HCT116 (cell line): ENCODE measurements around the gene MPI. TPM values are rescaled to one million over a fixed set of nuclear protein-coding genes. Genes with fewer than 3 reads are reported as not detected.
A peak's percentile ranks its signal among the peaks of the same experiment; 100 is the strongest.

Experiments used
- ATAC-seq: fragments of 200-7000 bp; cut with Tn5 transposase; 2 replicates; pipeline ENCODE4 v1.9.1; 2020; ENCODE audit warnings: mild to moderate bottlenecking, moderate library complexity
- BruUV-seq: library from RNA; stranded (reverse); fragments of 400-500 nt; replicated peaks from 2 replicates; lab custom pipeline; 2021; lab: Mats Ljungman, UMichigan
- CTCF ChIA-PET: fragments of 300-600 bp; sonication (Branson Sonifier 250); formaldehyde crosslinking; loops from one replicate; lab custom pipeline; 2021; ENCODE audit warnings: antibody characterized with exemption; lab: Charles Lee
- POLR2A ChIA-PET: fragments of 300-600, 350-600 bp; sonication (Branson Sonifier 250); formaldehyde crosslinking; loops from one replicate; lab custom pipeline; 2021; ENCODE audit warnings: antibody characterized with exemption; lab: Charles Lee
- RAD21 ChIA-PET, 2 experiments: fragments of 300-600 bp; sonication (Branson Sonifier 250); formaldehyde crosslinking; loops; one replicate each; lab custom pipeline; 2023; ENCODE audit warnings: low total read pairs in 2 of 2; ENCODE audit not compliant: uncharacterized antibody in 2 of 2, unreplicated experiment in 2 of 2, low non-redundant PET in 1 of 2; lab: Charles Lee
- DNase-seq: peaks from one replicate; pipeline ENCODE4 v3.0.0-alpha.2; 2010; ENCODE audit warnings: low read depth, low spot score
- H2AFZ ChIP-seq: fragments of 200-600 bp; shearing (Covaris generic), sonication (generic); 2 replicates; pipeline ENCODE4 v1.6.1; 2017; ENCODE audit warnings: low read depth, mixed run types, mixed read lengths, antibody characterized with exemption, low read length; ENCODE audit not compliant: poor library complexity, severe bottlenecking
- H3K27ac ChIP-seq: 2 replicates; pipeline ENCODE4 v1.5.1; 2012; ENCODE audit warnings: low read depth, low read length
- H3K27me3 ChIP-seq: fragments of 200-600 bp; sonication (generic); 2 replicates; pipeline ENCODE4 v1.6.1; 2016; ENCODE audit warnings: mixed run types, low read length, mixed read lengths; ENCODE audit not compliant: insufficient read depth
- H3K36me3 ChIP-seq, 2 experiments: fragments of 200-500 bp in 1 of 2; fragments of 200-600 bp in 1 of 2; sonication (Bioruptor generic) in 1 of 2; sonication (generic) in 1 of 2; 2 replicates each; pipeline versions ENCODE4 v1.5.1 to v1.6.1; 2014 to 2016; ENCODE audit warnings: low read length in 2 of 2, inconsistent platforms in 1 of 2, mixed read lengths in 1 of 2, mixed run types in 1 of 2; ENCODE audit not compliant: insufficient read depth in 2 of 2, control insufficient read depth in 1 of 2
- H3K4me1 ChIP-seq, 2 experiments: fragments of 200-600 bp in 1 of 2; sonication (generic) in 1 of 2; 2 replicates each; pipeline versions ENCODE4 v1.5.1 to v1.6.1; 2012 to 2017; ENCODE audit warnings: low read length in 2 of 2, inconsistent platforms in 1 of 2, mild to moderate bottlenecking in 1 of 2, mixed read lengths in 1 of 2, mixed run types in 1 of 2, moderate library complexity in 1 of 2; ENCODE audit not compliant: insufficient read depth in 2 of 2, control insufficient read depth in 1 of 2
- H3K4me2 ChIP-seq: fragments of 200-600 bp; sonication (generic); 2 replicates; pipeline ENCODE4 v1.6.1; 2017; ENCODE audit warnings: mixed run types, low read length, mixed read lengths
- H3K4me3 ChIP-seq, 2 experiments: fragments of 200-600 bp in 1 of 2; sonication (generic) in 1 of 2; replicated peaks in 1 of 2; 2 replicates each; pipeline ENCODE4 v1.5.1; 2011 to 2016; ENCODE audit warnings: low read length in 2 of 2, control low read depth in 1 of 2, low read depth in 1 of 2, mild to moderate bottlenecking in 1 of 2, mixed read lengths in 1 of 2, mixed run types in 1 of 2
- H3K79me2 ChIP-seq: fragments of 200-600 bp; sonication (generic); 2 replicates; pipeline ENCODE4 v1.6.1; 2017; ENCODE audit warnings: mild to moderate bottlenecking, mixed run types, low read length, moderate library complexity, mixed read lengths; ENCODE audit not compliant: insufficient read depth
- H3K9ac ChIP-seq: fragments of 200-600 bp; sonication (generic); 2 replicates; pipeline ENCODE4 v1.6.1; 2016; ENCODE audit warnings: low read length, mixed read lengths
- H3K9me2 ChIP-seq: fragments of 200-600 bp; sonication (generic), shearing (Covaris generic); 2 replicates; pipeline ENCODE4 v1.6.1; 2017; ENCODE audit warnings: mixed run types, mild to moderate bottlenecking, moderate library complexity; ENCODE audit not compliant: insufficient read depth
- H3K9me3 ChIP-seq, 2 experiments: fragments of 200-500 bp in 1 of 2; fragments of 200-600 bp in 1 of 2; sonication (Bioruptor generic) in 1 of 2; sonication (generic) in 1 of 2; 2 replicates each; pipeline ENCODE4 v1.6.1; 2014 to 2017; ENCODE audit warnings: low read length in 2 of 2, mixed read lengths in 2 of 2, inconsistent platforms in 1 of 2, low read depth in 1 of 2, mild to moderate bottlenecking in 1 of 2, mixed run types in 1 of 2, moderate library complexity in 1 of 2; ENCODE audit not compliant: control insufficient read depth in 1 of 2, insufficient read depth in 1 of 2
- H4K20me1 ChIP-seq: fragments of 200-600 bp; sonication (generic), shearing (Covaris generic); 2 replicates; pipeline ENCODE4 v1.6.1; 2017; ENCODE audit warnings: mixed run types, mild to moderate bottlenecking, moderate library complexity; ENCODE audit not compliant: insufficient read depth
- ATF3 ChIP-seq: IDR thresholded peaks from 2 replicates; pipeline ENCODE4 v1.6.1; 2012
- CTCF ChIP-seq, 3 experiments: fragments of 200-600 bp in 1 of 3; sonication (generic) in 1 of 3; IDR thresholded peaks in 2 of 3; conservative IDR thresholded peaks in 1 of 3; 2 replicates each; pipeline ENCODE4 v1.5.1; 2012 to 2017; ENCODE audit warnings: low read depth in 2 of 3, low read length in 2 of 3, antibody characterized with exemption in 1 of 3, borderline replicate concordance in 1 of 3, control low read depth in 1 of 3, mild to moderate bottlenecking in 1 of 3, mixed read lengths in 1 of 3, mixed run types in 1 of 3, moderate library complexity in 1 of 3; ENCODE audit not compliant: insufficient read depth in 1 of 3
- EGR1 ChIP-seq: IDR thresholded peaks from 2 replicates; pipeline ENCODE4 v1.6.1; 2012; ENCODE audit warnings: low read depth
- ELF1 ChIP-seq: IDR thresholded peaks from 2 replicates; pipeline ENCODE4 v1.6.1; 2012; ENCODE audit warnings: low read depth, borderline replicate concordance
- EZH2 ChIP-seq: fragments of 200-600 bp; sonication (generic); IDR thresholded peaks from 2 replicates; pipeline ENCODE4 v1.6.1; 2017; ENCODE audit warnings: antibody characterized with exemption, mixed run types
- EZH2phosphoT487 ChIP-seq: fragments of 200-600 bp; IDR thresholded peaks from 2 replicates; pipeline ENCODE4 v1.6.1; 2018; ENCODE audit warnings: antibody characterized with exemption, borderline replicate concordance
- FOSL1 ChIP-seq: IDR thresholded peaks from 2 replicates; pipeline ENCODE4 v1.6.1; 2012; ENCODE audit warnings: low read depth
- JUND ChIP-seq: IDR thresholded peaks from 2 replicates; pipeline ENCODE4 v1.6.1; 2012
- MAX ChIP-seq: IDR thresholded peaks from 2 replicates; pipeline ENCODE4 v1.6.1; 2012
- POLR2AphosphoS5 ChIP-seq: IDR thresholded peaks from 2 replicates; pipeline ENCODE4 v1.6.1; 2011; ENCODE audit warnings: mild to moderate bottlenecking, low read depth, low read length, moderate library complexity
- RAD21 ChIP-seq: IDR thresholded peaks from 2 replicates; pipeline ENCODE4 v1.6.1; 2012; ENCODE audit warnings: low read depth, mild to moderate bottlenecking
- REST ChIP-seq: IDR thresholded peaks from 2 replicates; pipeline ENCODE4 v1.6.1; 2012; ENCODE audit warnings: low read depth
- SIN3A ChIP-seq: IDR thresholded peaks from 2 replicates; pipeline ENCODE4 v1.6.1; 2012; ENCODE audit warnings: low read depth
- SP1 ChIP-seq: IDR thresholded peaks from 2 replicates; pipeline ENCODE4 v1.6.1; 2012; ENCODE audit warnings: low read depth
- SRF ChIP-seq: IDR thresholded peaks from 2 replicates; pipeline ENCODE4 v1.6.1; 2012; ENCODE audit warnings: low read depth
- TCF7L2 ChIP-seq: IDR thresholded peaks from 2 replicates; pipeline ENCODE4 v1.7.0; 2011; ENCODE audit warnings: borderline replicate concordance, inconsistent platforms; ENCODE audit not compliant: insufficient read depth, insufficient read length; ENCODE audit errors: extremely low read depth
- YY1 ChIP-seq: IDR thresholded peaks from 2 replicates; pipeline ENCODE4 v1.6.1; 2011; ENCODE audit warnings: low read length, low read depth, moderate library complexity, mild to moderate bottlenecking; ENCODE audit not compliant: insufficient replicate concordance; ENCODE audit errors: extremely low read depth
- ZBTB33 ChIP-seq: IDR thresholded peaks from 2 replicates; pipeline ENCODE4 v1.6.1; 2011; ENCODE audit warnings: mild to moderate bottlenecking, low read length, moderate library complexity; ENCODE audit not compliant: insufficient replicate concordance; ENCODE audit errors: extremely low read depth
- ZNF274 ChIP-seq: fragments of 200-500 bp; sonication (Bioruptor generic); IDR thresholded peaks from 2 replicates; pipeline ENCODE4 v1.6.1; 2014; ENCODE audit warnings: mild to moderate bottlenecking, low read depth, low read length, inconsistent platforms
- intact Hi-C: fragments of 100-400 bp; cut with micrococcal nuclease; formaldehyde crosslinking; loops from 2 replicates; pipeline ENCODE4 v1.10.0; 2022
- total RNA-seq: library from RNA; stranded (reverse); gene quantifications from one replicate; pipeline ENCODE4 v1.2.1, GENCODE V29; 2021; ENCODE audit not compliant: unreplicated experiment

Gene MPI
- total RNA-seq, 1 experiment from 2014 or later, result 49.7 TPM

- POLR2A ChIA-PET, result interaction anchor here (0.7 to 1.1 kb wide), 2 partner anchors 9 to 13 kb away, joined by 3 read pairs; no protein-coding TSS in a partner anchor
- H3K4me3 ChIP-seq, result no peak overlapping the region
- CTCF ChIA-PET, result interaction anchor here (0.7 kb wide), 2 partner anchors 12 to 22 kb away, joined by 3 to 5 read pairs; no protein-coding TSS in a partner anchor
- peaks cover 19% of the 10 kb centered on the region for H3K79me2 ChIP-seq
- H3K36me3 ChIP-seq, result peaks cover 5 to 16% of the 10 kb centered on the region in 2 experiments; a peak in 1 of 4 replicates
- H3K4me2 ChIP-seq, result peak overlapping the region; percentile 57
- DNase-seq (no peak), ATAC-seq (no peak)
- no peaks in the 10 kb centered on the region for H3K9me3 ChIP-seq
- TF ChIP-seq FOSL1 (no peak), ATF3 (no peak), ELF1 (no peak), SRF (no peak), CTCF (IDR thresholded peaks at IDR 0.05 in 2 of 3, conservative IDR thresholded peaks at IDR 0.05 in 1 of 3; ENCODE audit: borderline replicate concordance in 1 of 3, insufficient read depth in 1 of 3, low read depth in 2 of 3, low read length in 2 of 3) (no peak), SIN3A (no peak), RAD21 (no peak), POLR2AphosphoS5 (no peak), ZNF274 (no peak), MAX (no peak), REST (no peak), EZH2phosphoT487 (no peak), JUND (no peak), TCF7L2 (no peak), SP1 (no peak), EGR1 (no peak), YY1 (no peak), EZH2 (no peak), ZBTB33 (no peak)
- H4K20me1 ChIP-seq, result no peaks in the 10 kb centered on the region
- H3K27me3 ChIP-seq, result no peaks in the 10 kb centered on the region
- H3K4me1 ChIP-seq, result peaks cover 0 to 32% of the 10 kb centered on the region in 2 experiments; a peak in 3 of 4 replicates
- H3K27ac ChIP-seq, result peak overlapping the region; percentile 28; the same call in 1 of the 2 replicates
- no peak overlapping the region for H2AFZ ChIP-seq
- BruUV-seq, result no TSS peak
- H3K9ac ChIP-seq, result no peak overlapping the region
- H3K9me2 ChIP-seq, result no peaks in the 10 kb centered on the region
- intact Hi-C loops, result no loop called here
- RAD21 ChIA-PET, result interaction anchor here in 1 of 2 experiments (0.7 kb wide), 1 partner anchor 94 kb away, joined by 3 read pairs; no protein-coding TSS in a partner anchor
Measured at GRCh38 chr15:74856537-74856936, 33.3 kb upstream of the MPI start.
